ENCODE measurements around the gene PIK3CB. TPM values are rescaled to one million over a fixed set of nuclear protein-coding genes. Genes with fewer than 3 reads are reported as not detected.
"Not testable (repeated sequence)": the region's sequence is repeated elsewhere in the genome, so short reads cannot be mapped to it uniquely, and the experiment has no call there.

Gene PIK3CB
- total RNA-seq, 1 experiment from 2014 or later, result 29.7 TPM

GRCh38 chr3:138740072-138740471 is 94.7 kb downstream of the PIK3CB start:
- Histone ChIP-seq H3K9me3 (no peaks in the 10 kb centered on the region), H3K4me3 (ENCODE audit: low read depth, low read length) (no peak overlapping the region), H3K27me3 (replicated peaks; ENCODE audit: control insufficient read depth, insufficient read depth, low read length) (no peaks in the 10 kb centered on the region), H3K36me3 (ENCODE audit: control insufficient read depth, insufficient read depth, low read length) (no peaks in the 10 kb centered on the region), H3K4me1 (no peaks in the 10 kb centered on the region)
- H3K4me1 Mint-ChIP-seq (ENCODE audit: low read depth, unreplicated experiment), result no peaks in the 10 kb centered on the region
- no peak for TF ChIP-seq CTCF (IDR thresholded peaks at IDR 0.05; ENCODE audit: insufficient read depth in 1 of 2, low read depth in 1 of 2, low read length in 1 of 2, severe bottlenecking in 1 of 2, unreplicated experiment in 1 of 2)
- intact Hi-C loops (cut with micrococcal nuclease; ENCODE audit: unreplicated experiment), result no loop called here
- peaks cover 14% of the 10 kb centered on the region for H3K36me3 Mint-ChIP-seq (ENCODE audit: insufficient read depth, unreplicated experiment)
- BruUV-seq (replicated peaks), result no TSS peak
- H3K27me3 Mint-ChIP-seq (ENCODE audit: insufficient read depth, unreplicated experiment), result no peaks in the 10 kb centered on the region
- ChIA-PET POLR2A (no interaction called here), CTCF (no interaction called here)
- no peak overlapping the region for H3K4me3 Mint-ChIP-seq (ENCODE audit: unreplicated experiment)
- DNase-seq, result no peak
- H3K27ac Mint-ChIP-seq (ENCODE audit: unreplicated experiment), result no peak overlapping the region
- H3K9me3 Mint-ChIP-seq (ENCODE audit: unreplicated experiment), result no peaks in the 10 kb centered on the region

- no peak overlapping the region for H3K4me3 Mint-ChIP-seq (ENCODE audit: unreplicated experiment)
- no peaks in the 10 kb centered on the region for H3K9me3 Mint-ChIP-seq (ENCODE audit: unreplicated experiment)
- peaks cover 6% of the 10 kb centered on the region for H3K36me3 Mint-ChIP-seq (ENCODE audit: insufficient read depth, unreplicated experiment)
- CTCF ChIA-PET, result no interaction called here
- POLR2A ChIA-PET, result no interaction called here
- intact Hi-C loops (cut with micrococcal nuclease; ENCODE audit: unreplicated experiment), result no loop called here
- H3K27ac Mint-ChIP-seq (ENCODE audit: unreplicated experiment), result no peak overlapping the region
- no TSS peak for BruUV-seq (replicated peaks)
- TF ChIP-seq CTCF (IDR thresholded peaks at IDR 0.05; ENCODE audit: insufficient read depth in 1 of 2, low read depth in 1 of 2, low read length in 1 of 2, severe bottlenecking in 1 of 2, unreplicated experiment in 1 of 2), result no peak
- no peaks in the 10 kb centered on the region for H3K27me3 Mint-ChIP-seq (ENCODE audit: insufficient read depth, unreplicated experiment)
- no peaks in the 10 kb centered on the region for H3K27me3 ChIP-seq (replicated peaks; ENCODE audit: control insufficient read depth, insufficient read depth, low read length)
- no peaks in the 10 kb centered on the region for H3K4me1 ChIP-seq
- no peak for DNase-seq
- H3K4me3 ChIP-seq (ENCODE audit: low read depth, low read length), result no peak overlapping the region
- no peaks in the 10 kb centered on the region for H3K4me1 Mint-ChIP-seq (ENCODE audit: low read depth, unreplicated experiment)
- H3K36me3 ChIP-seq (ENCODE audit: control insufficient read depth, insufficient read depth, low read length), result no peaks in the 10 kb centered on the region
- no peaks in the 10 kb centered on the region for H3K9me3 ChIP-seq
Measured at GRCh38 chr3:138732456-138732855, 102.3 kb downstream of the PIK3CB start.

GRCh38 chr3:138726946-138727730 is 107.6 kb downstream of the PIK3CB start:
- H3K27me3 Mint-ChIP-seq (ENCODE audit: insufficient read depth, unreplicated experiment), result no peaks in the 10 kb centered on the region
- H3K9me3 Mint-ChIP-seq (ENCODE audit: unreplicated experiment), result no peaks in the 10 kb centered on the region
- H3K4me1 Mint-ChIP-seq (ENCODE audit: low read depth, unreplicated experiment), result no peaks in the 10 kb centered on the region
- Histone ChIP-seq H3K9me3 (no peaks in the 10 kb centered on the region), H3K4me3 (ENCODE audit: low read depth, low read length) (no peak overlapping the region), H3K36me3 (ENCODE audit: control insufficient read depth, insufficient read depth, low read length) (no peaks in the 10 kb centered on the region), H3K4me1 (no peaks in the 10 kb centered on the region), H3K27me3 (replicated peaks; ENCODE audit: control insufficient read depth, insufficient read depth, low read length) (no peaks in the 10 kb centered on the region)
- H3K27ac Mint-ChIP-seq (ENCODE audit: unreplicated experiment), result no peak overlapping the region
- ChIA-PET CTCF (interaction anchor here (1.1 kb wide), 1 partner anchor 209 kb away, joined by 5 read pairs; no protein-coding TSS in a partner anchor), POLR2A (no interaction called here)
- BruUV-seq (replicated peaks), result no TSS peak
- H3K4me3 Mint-ChIP-seq (ENCODE audit: unreplicated experiment), result no peak overlapping the region
- no peak for DNase-seq
- H3K36me3 Mint-ChIP-seq (ENCODE audit: insufficient read depth, unreplicated experiment), result peaks cover 6% of the 10 kb centered on the region
- intact Hi-C loops (cut with micrococcal nuclease; ENCODE audit: unreplicated experiment), result no loop called here
- TF ChIP-seq CTCF (IDR thresholded peaks at IDR 0.05; ENCODE audit: insufficient read depth in 1 of 2, low read depth in 1 of 2, low read length in 1 of 2, severe bottlenecking in 1 of 2, unreplicated experiment in 1 of 2), result no peak

GRCh38 chr3:138726042-138726441 is 108.7 kb downstream of the PIK3CB start:
- H3K4me3 Mint-ChIP-seq (ENCODE audit: unreplicated experiment), result not testable (repeated sequence)

More at GRCh38 chr3:138726042-138726441, 108.7 kb downstream of the PIK3CB start:
- H3K4me3 ChIP-seq (ENCODE audit: low read depth, low read length); H3K27ac Mint-ChIP-seq (ENCODE audit: unreplicated experiment); H3K9me3 ChIP-seq; intact Hi-C loops (cut with micrococcal nuclease; ENCODE audit: unreplicated experiment); CTCF ChIA-PET; POLR2A ChIA-PET; H3K9me3 Mint-ChIP-seq (ENCODE audit: unreplicated experiment); H3K27me3 ChIP-seq (replicated peaks; ENCODE audit: control insufficient read depth, insufficient read depth, low read length); H3K36me3 Mint-ChIP-seq (ENCODE audit: insufficient read depth, unreplicated experiment); H3K27me3 Mint-ChIP-seq (ENCODE audit: insufficient read depth, unreplicated experiment); H3K4me1 ChIP-seq; DNase-seq; H3K36me3 ChIP-seq (ENCODE audit: control insufficient read depth, insufficient read depth, low read length); BruUV-seq (replicated peaks); H3K4me1 Mint-ChIP-seq (ENCODE audit: low read depth, unreplicated experiment): not testable (repeated sequence)
